Measurements from ENCODE around the gene NRBP1. TPM values are rescaled to one million over a fixed set of nuclear protein-coding genes. Genes with fewer than 3 reads are reported as not detected.

Gene NRBP1
- total RNA-seq, 1 experiment from 2014 or later, result 66.6 TPM

DNA sequence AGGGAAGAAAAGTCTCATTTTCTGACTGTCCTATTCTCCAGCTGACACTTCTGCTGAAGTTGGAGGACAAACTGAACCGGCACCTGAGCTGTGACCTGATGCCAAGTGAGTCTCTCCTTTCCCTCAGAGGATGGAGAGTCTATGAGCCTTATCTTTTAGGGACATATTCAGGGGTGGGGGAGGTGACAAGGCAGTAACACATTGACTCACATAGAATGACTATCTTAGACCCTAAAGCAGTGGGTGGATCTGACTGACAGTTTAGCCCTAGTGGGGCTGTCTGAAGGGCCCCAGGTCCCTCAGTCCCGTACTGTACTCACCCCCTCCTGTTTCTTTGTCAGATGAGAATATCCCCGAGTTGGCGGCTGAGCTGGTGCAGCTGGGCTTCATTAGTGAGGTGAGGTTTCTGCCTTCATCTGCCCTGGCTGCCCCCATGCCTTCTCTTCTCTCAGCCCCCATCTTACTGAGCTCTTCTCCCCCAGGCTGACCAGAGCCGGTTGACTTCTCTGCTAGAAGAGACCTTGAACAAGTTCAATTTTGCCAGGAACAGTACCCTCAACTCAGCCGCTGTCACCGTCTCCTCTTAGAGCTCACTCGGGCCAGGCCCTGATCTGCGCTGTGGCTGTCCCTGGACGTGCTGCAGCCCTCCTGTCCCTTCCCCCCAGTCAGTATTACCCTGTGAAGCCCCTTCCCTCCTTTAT, 12.9 kb downstream of the NRBP1 start:
- no peaks in the 10 kb centered on the region for H3K27me3 ChIP-seq (ENCODE audit: low read length)
- H3K36me3 ChIP-seq (ENCODE audit: low read depth, low read length), result peaks cover 32% of the 10 kb centered on the region
- TF ChIP-seq, protein P1, sequence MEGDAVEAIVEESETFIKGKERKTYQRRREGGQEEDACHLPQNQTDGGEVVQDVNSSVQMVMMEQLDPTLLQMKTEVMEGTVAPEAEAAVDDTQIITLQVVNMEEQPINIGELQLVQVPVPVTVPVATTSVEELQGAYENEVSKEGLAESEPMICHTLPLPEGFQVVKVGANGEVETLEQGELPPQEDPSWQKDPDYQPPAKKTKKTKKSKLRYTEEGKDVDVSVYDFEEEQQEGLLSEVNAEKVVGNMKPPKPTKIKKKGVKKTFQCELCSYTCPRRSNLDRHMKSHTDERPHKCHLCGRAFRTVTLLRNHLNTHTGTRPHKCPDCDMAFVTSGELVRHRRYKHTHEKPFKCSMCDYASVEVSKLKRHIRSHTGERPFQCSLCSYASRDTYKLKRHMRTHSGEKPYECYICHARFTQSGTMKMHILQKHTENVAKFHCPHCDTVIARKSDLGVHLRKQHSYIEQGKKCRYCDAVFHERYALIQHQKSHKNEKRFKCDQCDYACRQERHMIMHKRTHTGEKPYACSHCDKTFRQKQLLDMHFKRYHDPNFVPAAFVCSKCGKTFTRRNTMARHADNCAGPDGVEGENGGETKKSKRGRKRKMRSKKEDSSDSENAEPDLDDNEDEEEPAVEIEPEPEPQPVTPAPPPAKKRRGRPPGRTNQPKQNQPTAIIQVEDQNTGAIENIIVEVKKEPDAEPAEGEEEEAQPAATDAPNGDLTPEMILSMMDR (conservative IDR thresholded peaks at IDR 0.05; ENCODE audit: low read depth, low read length), result no peak
- H3K9ac ChIP-seq (ENCODE audit: low read length), result no peak overlapping the region
- no peaks in the 10 kb centered on the region for H3K9me2 ChIP-seq (replicated peaks; ENCODE audit: low read length)
- H3K4me3 ChIP-seq (ENCODE audit: low read length), result no peak overlapping the region
- ChIA-PET POLR2A (ENCODE audit: unreplicated experiment) (no interaction called here), CTCF (no interaction called here)
- no peak for ATAC-seq
- TSS peak; percentile 39 for BruUV-seq (replicated peaks)
- no peaks in the 10 kb centered on the region for H3F3A ChIP-seq (ENCODE audit: low read length, unreplicated experiment)
- no peak for DNase-seq
- no peaks in the 10 kb centered on the region for H4K20me1 ChIP-seq (ENCODE audit: low read length)
- H2AFZ ChIP-seq (ENCODE audit: low read length), result no peak overlapping the region
- H3K9me3 ChIP-seq (ENCODE audit: low read length), result no peaks in the 10 kb centered on the region
- peaks cover 11% of the 10 kb centered on the region for H3K4me1 ChIP-seq (ENCODE audit: insufficient read depth, low read length)
- intact Hi-C loops (cut with micrococcal nuclease), result no loop called here
- no peak overlapping the region for H3K4me2 ChIP-seq (ENCODE audit: low read length)
- no peaks in the 10 kb centered on the region for H3K79me2 ChIP-seq (ENCODE audit: low read length)
- no peak overlapping the region for H3K27ac ChIP-seq (ENCODE audit: low read length)

GRCh38 chr2:27441958-27442919, 13.8 kb downstream of the NRBP1 start, which contains the start of gene KRTCAP3:
KRTCAP3 (plus strand) TSS chr2:27442381; CDS start chr2:27442413, 32 bp downstream.
- intact Hi-C loops (cut with micrococcal nuclease), result no loop called here
- Histone ChIP-seq H3K9me3 (ENCODE audit: low read length) (no peaks in the 10 kb centered on the region), H3K36me3 (ENCODE audit: low read depth, low read length) (peaks cover 26% of the 10 kb centered on the region), H3K27ac (ENCODE audit: low read length) (no peak within 1 kb of the TSS), H3K4me2 (ENCODE audit: low read length) (no peak within 1 kb of the TSS), H3F3A (ENCODE audit: low read length, unreplicated experiment) (no peaks in the 10 kb centered on the region), H3K79me2 (ENCODE audit: low read length) (no peaks in the 10 kb centered on the region), H3K4me3 (ENCODE audit: low read length) (no peak within 1 kb of the TSS), H3K9me2 (replicated peaks; ENCODE audit: low read length) (no peaks in the 10 kb centered on the region), H3K27me3 (ENCODE audit: low read length) (no peaks in the 10 kb centered on the region), H2AFZ (ENCODE audit: low read length) (no peak within 1 kb of the TSS), H3K4me1 (ENCODE audit: insufficient read depth, low read length) (peaks cover 11% of the 10 kb centered on the region), H3K9ac (ENCODE audit: low read length) (no peak within 1 kb of the TSS), H4K20me1 (ENCODE audit: low read length) (no peaks in the 10 kb centered on the region)
- ChIA-PET CTCF (no interaction called here), POLR2A (ENCODE audit: unreplicated experiment) (no interaction called here)
- DNase-seq (peak; percentile 14), ATAC-seq (no peak)
- BruUV-seq (replicated peaks), result no TSS peak
- no peak for TF ChIP-seq EZH2phosphoT487 (IDR thresholded peaks at IDR 0.05; ENCODE audit: borderline replicate concordance, low read length)
- TF ChIP-seq EZH2 (IDR thresholded peaks at IDR 0.05; ENCODE audit: low read length, unreplicated experiment), result no peak
- TF ChIP-seq, protein P1 (conservative IDR thresholded peaks at IDR 0.05; ENCODE audit: low read depth, low read length), result no peak

GRCh38 chr2:27442920-27443282, 14.5 kb downstream of the NRBP1 start:
- ChIA-PET POLR2A (ENCODE audit: unreplicated experiment) (no interaction called here), CTCF (no interaction called here)
- Histone ChIP-seq H3K4me2 (ENCODE audit: low read length) (no peak overlapping the region), H3K9me2 (replicated peaks; ENCODE audit: low read length) (no peaks in the 10 kb centered on the region), H3K9ac (ENCODE audit: low read length) (no peak overlapping the region), H3F3A (ENCODE audit: low read length, unreplicated experiment) (no peaks in the 10 kb centered on the region), H3K27ac (ENCODE audit: low read length) (no peak overlapping the region), H3K4me1 (ENCODE audit: insufficient read depth, low read length) (peaks cover 11% of the 10 kb centered on the region), H4K20me1 (ENCODE audit: low read length) (no peaks in the 10 kb centered on the region), H3K27me3 (ENCODE audit: low read length) (no peaks in the 10 kb centered on the region), H3K4me3 (ENCODE audit: low read length) (no peak overlapping the region), H2AFZ (ENCODE audit: low read length) (no peak overlapping the region), H3K36me3 (ENCODE audit: low read depth, low read length) (peaks cover 24% of the 10 kb centered on the region), H3K79me2 (ENCODE audit: low read length) (no peaks in the 10 kb centered on the region), H3K9me3 (ENCODE audit: low read length) (no peaks in the 10 kb centered on the region)
- DNase-seq (no peak), ATAC-seq (peak; percentile 23; the same call in 1 of the 2 replicates)
- BruUV-seq (replicated peaks), result no TSS peak
- TF ChIP-seq, protein P1 (conservative IDR thresholded peaks at IDR 0.05; ENCODE audit: low read depth, low read length), result no peak
- TF ChIP-seq EZH2phosphoT487 (IDR thresholded peaks at IDR 0.05; ENCODE audit: borderline replicate concordance, low read length) (no peak), EZH2 (IDR thresholded peaks at IDR 0.05; ENCODE audit: low read length, unreplicated experiment) (no peak)
- intact Hi-C loops (cut with micrococcal nuclease), result no loop called here

Data from PC-3 (cell line).